ENCODE data around the gene CASKIN1. TPM values are rescaled to one million over a fixed set of nuclear protein-coding genes. Genes with fewer than 3 reads are reported as not detected.

The CASKIN1 gene
- total RNA-seq, 2 donors from 2014 or later, result 8.2 to 9.7 TPM

DNA sequence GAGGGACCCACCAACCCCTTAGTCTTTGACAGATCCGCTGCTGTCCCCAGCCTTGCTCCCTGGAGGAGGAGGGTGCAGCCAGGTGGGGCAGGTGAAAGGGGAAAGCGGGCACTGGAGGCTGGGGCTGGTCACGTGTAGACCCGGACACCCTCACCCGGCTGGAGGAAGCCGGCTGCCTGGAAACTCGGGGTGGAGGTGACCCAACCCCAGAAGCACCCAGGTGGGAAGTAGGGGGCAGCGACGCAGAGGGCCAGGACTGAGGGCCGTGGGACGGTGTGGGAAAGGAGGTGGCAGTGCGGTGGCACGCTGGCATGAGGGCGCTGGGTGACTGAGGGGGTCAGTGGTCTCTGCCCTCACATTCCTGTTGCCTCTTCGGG is 38.2 kb downstream of the CASKIN1 start:
- Histone ChIP-seq H3K27me3 (ENCODE audit: control insufficient read depth, insufficient read depth, low read length, poor library complexity, severe bottlenecking) (no peaks in the 10 kb centered on the region), H3K27ac (ENCODE audit: low read depth, low read length) (peak overlapping the region; percentile 34), H3K4me1 (ENCODE audit: control insufficient read depth, insufficient read depth, low read length) (peaks cover 16% of the 10 kb centered on the region), H3K9me3 (ENCODE audit: control insufficient read depth, low read length) (no peaks in the 10 kb centered on the region), H3K4me3 (ENCODE audit: low read length) (no peak overlapping the region), H3K9ac (ENCODE audit: extremely low read depth, low read length, poor library complexity, severe bottlenecking) (no peak overlapping the region), H3K36me3 (ENCODE audit: control insufficient read depth, insufficient read depth, low read length) (peaks cover 16% of the 10 kb centered on the region)
- H3K27me3 Mint-ChIP-seq (ENCODE audit: insufficient read depth), result no peaks in the 10 kb centered on the region
- peaks cover 16% of the 10 kb centered on the region for H3K36me3 Mint-ChIP-seq (ENCODE audit: low read depth)
- no peak overlapping the region for H3K4me3 Mint-ChIP-seq
- WGBS, 2 experiments (ENCODE audit: insufficient coverage in 1 of 2, insufficient read length in 1 of 2), result 95% methylated on average over 7 to 15 of the region's 15 CpGs
- DNase-seq, result no peak
- TF ChIP-seq, protein P1, sequence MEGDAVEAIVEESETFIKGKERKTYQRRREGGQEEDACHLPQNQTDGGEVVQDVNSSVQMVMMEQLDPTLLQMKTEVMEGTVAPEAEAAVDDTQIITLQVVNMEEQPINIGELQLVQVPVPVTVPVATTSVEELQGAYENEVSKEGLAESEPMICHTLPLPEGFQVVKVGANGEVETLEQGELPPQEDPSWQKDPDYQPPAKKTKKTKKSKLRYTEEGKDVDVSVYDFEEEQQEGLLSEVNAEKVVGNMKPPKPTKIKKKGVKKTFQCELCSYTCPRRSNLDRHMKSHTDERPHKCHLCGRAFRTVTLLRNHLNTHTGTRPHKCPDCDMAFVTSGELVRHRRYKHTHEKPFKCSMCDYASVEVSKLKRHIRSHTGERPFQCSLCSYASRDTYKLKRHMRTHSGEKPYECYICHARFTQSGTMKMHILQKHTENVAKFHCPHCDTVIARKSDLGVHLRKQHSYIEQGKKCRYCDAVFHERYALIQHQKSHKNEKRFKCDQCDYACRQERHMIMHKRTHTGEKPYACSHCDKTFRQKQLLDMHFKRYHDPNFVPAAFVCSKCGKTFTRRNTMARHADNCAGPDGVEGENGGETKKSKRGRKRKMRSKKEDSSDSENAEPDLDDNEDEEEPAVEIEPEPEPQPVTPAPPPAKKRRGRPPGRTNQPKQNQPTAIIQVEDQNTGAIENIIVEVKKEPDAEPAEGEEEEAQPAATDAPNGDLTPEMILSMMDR (conservative IDR thresholded peaks at IDR 0.05), result no peak
- peaks cover 25% of the 10 kb centered on the region for H3K4me1 Mint-ChIP-seq
- H3K27ac Mint-ChIP-seq, result peak overlapping the region; percentile 80
- H3K9me3 Mint-ChIP-seq, result no peaks in the 10 kb centered on the region

DNA sequence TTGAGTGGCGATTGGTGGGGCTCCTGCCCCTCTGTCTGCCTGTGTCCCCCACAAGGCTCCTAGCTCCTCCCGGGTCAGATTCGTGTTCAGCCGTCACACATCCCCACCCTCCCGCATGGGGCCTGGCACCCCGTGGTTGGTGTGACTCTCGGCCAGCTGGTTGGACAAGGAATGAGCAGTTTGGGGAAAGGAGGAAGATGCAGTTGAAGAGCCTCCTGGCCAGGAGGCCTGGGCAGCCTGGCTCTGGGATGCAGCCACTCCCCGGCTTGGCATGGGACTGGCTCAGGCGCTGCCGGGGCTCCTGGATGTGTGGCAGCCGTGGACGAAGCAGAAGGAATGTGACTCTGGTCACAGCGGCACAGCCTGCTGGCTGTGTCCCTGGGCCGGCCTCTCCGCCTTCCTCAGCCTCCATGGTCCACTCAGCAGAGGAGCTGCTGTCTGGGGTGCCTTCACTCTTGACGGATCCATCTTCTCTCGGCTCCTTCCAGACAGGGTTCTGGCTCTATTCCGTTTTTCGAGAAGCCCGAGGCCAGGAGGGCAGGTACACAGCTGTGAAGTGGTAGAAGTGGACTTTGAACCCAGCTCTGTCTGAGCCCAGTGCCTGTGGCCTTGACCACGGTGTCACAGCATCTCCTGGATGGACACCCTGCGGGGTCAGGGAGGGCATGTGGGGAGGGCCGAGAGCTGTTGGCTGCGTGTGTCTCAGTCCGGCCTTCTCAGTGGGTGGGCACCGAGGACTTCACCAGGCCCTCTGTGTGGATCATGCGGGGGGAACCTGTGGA is 38.7 kb downstream of the CASKIN1 start:
- Histone ChIP-seq H3K4me1 (ENCODE audit: control insufficient read depth, insufficient read depth, low read length) (peaks cover 16% of the 10 kb centered on the region), H3K9me3 (ENCODE audit: control insufficient read depth, low read length) (no peaks in the 10 kb centered on the region), H3K9ac (ENCODE audit: extremely low read depth, low read length, poor library complexity, severe bottlenecking) (peak overlapping the region; percentile 25), H3K27ac (ENCODE audit: low read depth, low read length) (no peak overlapping the region), H3K4me3 (ENCODE audit: low read length) (peak overlapping the region; percentile 99), H3K36me3 (ENCODE audit: control insufficient read depth, insufficient read depth, low read length) (peaks cover 21% of the 10 kb centered on the region), H3K27me3 (ENCODE audit: control insufficient read depth, insufficient read depth, low read length, poor library complexity, severe bottlenecking) (no peaks in the 10 kb centered on the region)
- Mint-ChIP-seq H3K9me3 (no peaks in the 10 kb centered on the region), H3K27ac (peak overlapping the region; percentile 80), H3K27me3 (ENCODE audit: insufficient read depth) (no peaks in the 10 kb centered on the region), H3K4me1 (peaks cover 25% of the 10 kb centered on the region), H3K36me3 (ENCODE audit: low read depth) (peaks cover 20% of the 10 kb centered on the region), H3K4me3 (peak overlapping the region; percentile 98)
- TF ChIP-seq, protein P1 (conservative IDR thresholded peaks at IDR 0.05), result no peak
- DNase-seq, result no peak
- 91 to 95% methylated on average over 19 to 27 of the region's 27 CpGs for WGBS, 2 experiments (ENCODE audit: insufficient coverage in 1 of 2, insufficient read length in 1 of 2)

DNA sequence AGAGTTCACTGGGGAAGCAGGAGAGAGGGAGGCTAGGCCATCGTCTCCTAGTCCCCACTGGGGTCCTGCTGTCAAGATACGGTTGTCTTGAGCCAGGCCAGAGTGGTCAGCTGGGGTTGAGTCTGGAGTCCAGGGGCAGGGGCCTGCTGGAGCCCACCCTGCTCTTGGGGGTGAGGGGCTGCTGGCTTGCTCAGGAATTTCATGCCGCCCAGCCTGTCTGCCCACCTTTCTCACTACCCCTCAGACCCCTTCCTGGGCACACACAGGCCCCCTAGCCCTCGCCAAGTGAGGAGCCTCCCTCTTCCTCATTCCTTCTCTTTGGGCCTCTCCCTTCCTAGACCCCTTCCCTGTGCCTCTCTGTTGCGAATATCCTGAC is 39.6 kb downstream of the CASKIN1 start:
- peak overlapping the region; percentile 25 for H3K9ac ChIP-seq (ENCODE audit: extremely low read depth, low read length, poor library complexity, severe bottlenecking)
- peaks cover 16% of the 10 kb centered on the region for H3K4me1 ChIP-seq (ENCODE audit: control insufficient read depth, insufficient read depth, low read length)
- Mint-ChIP-seq H3K4me3 (peak overlapping the region; percentile 98), H3K27ac (peak overlapping the region; percentile 95), H3K36me3 (ENCODE audit: low read depth) (peaks cover 23% of the 10 kb centered on the region), H3K27me3 (ENCODE audit: insufficient read depth) (no peaks in the 10 kb centered on the region), H3K4me1 (peaks cover 27% of the 10 kb centered on the region), H3K9me3 (no peaks in the 10 kb centered on the region)
- no peaks in the 10 kb centered on the region for H3K9me3 ChIP-seq (ENCODE audit: control insufficient read depth, low read length)
- H3K27ac ChIP-seq (ENCODE audit: low read depth, low read length), result no peak overlapping the region
- H3K4me3 ChIP-seq (ENCODE audit: low read length), result peak overlapping the region; percentile 99
- H3K27me3 ChIP-seq (ENCODE audit: control insufficient read depth, insufficient read depth, low read length, poor library complexity, severe bottlenecking), result no peaks in the 10 kb centered on the region
- 70 to 94% methylated on average over 3 to 5 of the region's 5 CpGs for WGBS, 2 experiments (ENCODE audit: insufficient coverage in 1 of 2, insufficient read length in 1 of 2)
- DNase-seq, result no peak
- TF ChIP-seq, protein P1 (conservative IDR thresholded peaks at IDR 0.05), result no peak
- peaks cover 29% of the 10 kb centered on the region for H3K36me3 ChIP-seq (ENCODE audit: control insufficient read depth, insufficient read depth, low read length)
